ENCODE data around the gene LRRC55.

- TF ChIP-seq CTCF (IDR thresholded peaks at IDR 0.05), result no peak
- no peak for TF ChIP-seq POLR2A (IDR thresholded peaks at IDR 0.05)
These were observed 25.7 kb upstream of the LRRC55 start for GRCh38 chr11:57155838-57156607.

Measured in esophagus squamous epithelium (tissue), 4 donors.